ENCODE measurements around the gene ITGB8.

DNA sequence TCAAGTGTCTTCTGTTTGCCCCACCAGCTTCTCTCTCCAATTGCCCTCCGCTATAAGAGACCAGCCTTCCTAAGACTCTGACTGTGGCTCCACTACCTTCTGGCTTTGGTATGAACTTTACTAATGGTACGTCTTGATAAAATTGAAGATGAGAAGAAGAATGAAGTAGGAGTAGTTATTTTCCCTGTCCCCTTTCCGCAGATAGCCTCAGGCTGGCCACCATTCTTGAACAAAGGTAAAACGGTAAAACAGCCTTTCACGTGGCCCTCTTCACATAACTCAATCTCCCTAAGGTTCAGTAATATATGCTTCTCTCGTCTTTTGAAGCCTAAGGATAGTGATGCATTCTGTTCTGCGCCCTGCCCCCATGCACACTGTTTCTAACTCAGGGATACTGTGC lies 9.9 kb upstream of the ITGB8 start:
- TF ChIP-seq, protein P1, sequence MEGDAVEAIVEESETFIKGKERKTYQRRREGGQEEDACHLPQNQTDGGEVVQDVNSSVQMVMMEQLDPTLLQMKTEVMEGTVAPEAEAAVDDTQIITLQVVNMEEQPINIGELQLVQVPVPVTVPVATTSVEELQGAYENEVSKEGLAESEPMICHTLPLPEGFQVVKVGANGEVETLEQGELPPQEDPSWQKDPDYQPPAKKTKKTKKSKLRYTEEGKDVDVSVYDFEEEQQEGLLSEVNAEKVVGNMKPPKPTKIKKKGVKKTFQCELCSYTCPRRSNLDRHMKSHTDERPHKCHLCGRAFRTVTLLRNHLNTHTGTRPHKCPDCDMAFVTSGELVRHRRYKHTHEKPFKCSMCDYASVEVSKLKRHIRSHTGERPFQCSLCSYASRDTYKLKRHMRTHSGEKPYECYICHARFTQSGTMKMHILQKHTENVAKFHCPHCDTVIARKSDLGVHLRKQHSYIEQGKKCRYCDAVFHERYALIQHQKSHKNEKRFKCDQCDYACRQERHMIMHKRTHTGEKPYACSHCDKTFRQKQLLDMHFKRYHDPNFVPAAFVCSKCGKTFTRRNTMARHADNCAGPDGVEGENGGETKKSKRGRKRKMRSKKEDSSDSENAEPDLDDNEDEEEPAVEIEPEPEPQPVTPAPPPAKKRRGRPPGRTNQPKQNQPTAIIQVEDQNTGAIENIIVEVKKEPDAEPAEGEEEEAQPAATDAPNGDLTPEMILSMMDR (IDR thresholded peaks at IDR 0.05 in 4 of 5, conservative IDR thresholded peaks at IDR 0.05 in 1 of 5), result no peak
- no peak for TF ChIP-seq POLR2A (IDR thresholded peaks at IDR 0.05)

Data from gastrocnemius medialis (tissue), 4 donors.